Amniotic stem cell (primary cell): ENCODE results near the gene RPL26.
A peak's percentile ranks its signal among the peaks of the same experiment; 100 is the strongest.
"Not testable (repeated sequence)": the region's sequence is repeated elsewhere in the genome, so short reads cannot be mapped to it uniquely, and the experiment has no call there.

Experiments
- DNase-seq: peaks from one replicate; lab custom pipeline; 2025; lab: John Stamatoyannopoulos, UW

RPL26 gene

DNA sequence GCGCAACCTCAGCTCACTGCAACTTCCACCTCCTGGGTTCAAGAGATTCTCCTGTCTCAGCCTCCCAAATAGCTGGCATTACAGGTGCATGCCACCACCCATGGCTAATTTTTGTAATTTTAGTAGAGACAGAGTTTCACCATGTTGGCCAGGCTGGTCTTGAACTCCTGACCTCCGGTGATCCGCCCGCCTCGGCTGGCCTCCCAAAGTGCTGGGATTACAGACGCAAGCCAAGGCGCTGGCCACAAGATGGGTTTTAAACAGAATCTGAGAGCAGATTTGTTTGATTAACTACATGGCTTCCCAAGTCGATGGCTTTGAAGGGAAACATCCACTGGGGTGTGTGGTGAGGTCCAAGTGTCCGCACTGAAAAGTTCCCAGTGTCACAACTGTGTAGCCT lies 11.5 kb upstream of the RPL26 start:
- DNase-seq, result not testable (repeated sequence)

GRCh38 chr17:8393470-8394231 lies 10.7 kb upstream of the RPL26 start:
- no peak for DNase-seq

GRCh38 chr17:8392674-8393469 lies 9.9 kb upstream of the RPL26 start:
- DNase-seq, result no peak

GRCh38 chr17:8392274-8392673 lies 9.3 kb upstream of the RPL26 start:
- DNase-seq, result no peak

DNA sequence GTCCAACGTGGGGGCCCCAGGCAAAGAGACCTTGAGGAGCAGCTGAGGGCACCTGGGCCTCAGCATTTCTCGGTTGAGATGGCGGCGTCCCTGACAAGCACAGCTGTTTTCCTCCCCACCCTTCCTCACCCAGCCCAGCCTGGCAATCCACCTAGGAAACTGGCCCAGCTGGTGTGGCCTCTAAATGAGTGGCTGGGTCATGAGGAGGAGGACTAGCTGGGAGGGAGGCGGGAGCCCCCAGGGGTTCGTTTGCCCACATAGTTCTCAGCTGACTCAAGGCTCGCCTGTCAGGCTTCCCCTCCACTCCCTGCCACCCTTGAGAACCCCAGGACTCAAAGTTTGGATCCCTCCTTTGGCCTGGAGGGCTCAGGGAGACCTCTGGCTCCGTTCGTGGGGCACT lies 8.7 kb upstream of the RPL26 start:
- no peak for DNase-seq

GRCh38 chr17:8387914-8388651 lies 5.1 kb upstream of the RPL26 start:
- no peak for DNase-seq

DNA sequence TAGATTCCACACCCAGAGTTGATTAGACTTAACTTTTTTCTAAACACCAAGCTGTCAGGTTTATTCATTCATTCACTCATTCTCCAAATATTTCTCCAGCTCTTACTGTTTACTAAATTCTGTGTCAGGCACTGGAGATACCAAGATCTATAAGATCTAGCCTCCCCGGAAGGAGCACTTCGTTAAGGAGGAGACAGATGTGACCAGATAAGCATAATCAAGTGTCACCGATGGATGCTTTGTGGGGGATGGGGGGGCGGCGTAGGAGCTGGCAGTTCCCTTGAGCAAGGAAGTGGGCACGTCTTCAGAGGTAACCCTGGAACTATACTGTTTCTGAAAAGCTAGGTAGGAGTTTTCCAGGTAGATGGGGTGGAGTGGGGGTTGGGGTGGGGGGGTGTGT lies 3.8 kb upstream of the RPL26 start:
- DNase-seq, result no peak

DNA sequence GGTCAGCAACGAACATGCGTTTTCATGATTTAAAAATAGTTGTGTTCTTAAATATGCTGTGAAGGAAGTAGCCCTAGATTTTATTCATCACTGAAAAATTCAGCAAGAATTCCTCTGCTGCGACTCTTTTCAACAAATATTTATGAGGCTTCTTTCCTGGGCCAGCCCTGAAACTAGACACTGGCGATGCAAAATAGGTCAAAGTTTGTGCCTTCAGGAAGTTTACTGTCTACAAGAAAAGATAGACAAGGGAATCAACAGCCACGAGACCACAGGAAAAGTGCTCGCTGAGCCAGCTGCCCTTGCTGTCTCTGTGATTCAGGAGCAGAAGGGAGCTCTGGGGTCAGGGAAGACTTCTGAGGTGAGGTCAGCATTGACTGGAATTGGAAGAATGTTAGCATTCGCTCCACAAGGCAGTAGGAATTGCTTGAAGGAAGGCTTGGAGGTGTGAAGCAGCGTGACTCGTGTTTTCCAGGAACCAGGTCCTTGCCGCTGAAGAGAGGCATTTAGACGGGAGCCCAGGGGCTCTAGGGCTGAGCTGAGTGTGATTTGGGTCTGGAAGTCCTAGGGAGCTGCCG lies 1.9 kb upstream of the RPL26 start:
- DNase-seq, result peak; percentile 59

DNA sequence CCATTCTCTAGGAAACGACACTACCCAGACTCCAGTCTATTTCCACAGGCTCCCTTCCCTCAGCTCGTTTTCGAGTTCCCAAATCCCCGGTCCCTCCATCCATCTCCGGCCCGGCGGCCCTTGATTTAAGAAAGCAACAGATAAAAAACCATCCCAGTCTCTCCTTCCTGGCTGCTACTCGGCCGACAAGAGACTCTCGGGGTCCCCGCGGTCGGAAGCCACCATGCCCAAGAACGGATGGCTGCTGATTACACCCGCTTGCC lies 182 bp downstream of the RPL26 start:
- no peak for DNase-seq

DNA sequence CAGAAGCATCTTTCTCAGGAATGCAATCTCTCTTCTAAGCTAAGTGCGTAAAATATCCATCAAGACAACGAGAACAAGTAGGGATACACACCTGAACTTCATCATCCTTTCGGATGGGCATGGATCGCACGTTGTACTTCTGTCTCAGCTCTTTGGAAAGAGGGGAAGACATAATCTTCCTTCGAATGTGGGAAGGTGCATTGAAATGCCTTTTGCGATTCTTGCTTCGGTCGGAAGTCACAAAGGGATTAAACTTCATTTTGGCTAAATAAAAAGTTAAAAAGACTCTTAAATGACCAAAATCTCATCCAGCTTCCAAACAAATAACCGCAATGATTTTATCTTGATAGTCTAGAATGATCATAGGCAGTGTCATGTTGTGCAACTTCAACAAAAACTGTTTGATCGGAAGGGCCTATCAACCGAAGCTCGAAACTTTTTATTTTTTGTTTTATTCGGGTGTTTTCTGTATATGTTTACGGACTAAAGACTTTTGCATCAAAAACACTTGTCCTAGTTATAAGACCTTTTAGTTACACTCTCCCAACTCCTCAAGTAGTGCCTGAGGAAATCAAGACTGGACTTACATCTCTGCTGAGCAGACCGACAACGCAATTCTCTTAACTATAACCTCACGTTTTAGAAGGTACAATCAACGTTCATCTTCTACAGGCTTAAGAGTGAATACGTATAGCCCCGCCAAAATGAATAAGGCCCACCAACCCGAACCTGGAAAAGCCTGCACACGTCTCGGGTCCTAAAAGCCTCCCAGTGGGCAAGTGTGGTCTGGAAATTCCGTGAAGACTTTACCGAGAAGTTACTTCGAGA lies 727 bp downstream of the RPL26 start:
- no peak for DNase-seq

DNA sequence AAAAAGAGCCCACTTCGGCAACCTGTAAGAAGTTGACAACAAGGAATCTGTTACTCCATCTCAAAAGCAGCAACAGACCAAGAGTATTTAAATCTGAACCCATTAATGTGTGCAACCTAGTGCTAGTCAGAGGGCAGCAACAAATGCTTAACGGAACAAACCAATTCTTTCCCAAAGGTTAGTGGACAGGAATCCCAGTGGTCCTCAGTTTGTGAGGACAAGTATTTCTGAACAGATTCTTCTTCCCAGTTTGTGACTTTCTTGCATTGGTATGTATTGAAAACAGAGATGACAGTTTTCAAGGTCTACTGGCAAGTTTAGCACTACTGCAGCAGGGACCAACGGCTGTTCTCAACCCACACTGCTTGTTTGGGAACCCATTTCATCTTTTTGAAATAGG lies 2.9 kb downstream of the RPL26 start:
- no peak for DNase-seq

DNA sequence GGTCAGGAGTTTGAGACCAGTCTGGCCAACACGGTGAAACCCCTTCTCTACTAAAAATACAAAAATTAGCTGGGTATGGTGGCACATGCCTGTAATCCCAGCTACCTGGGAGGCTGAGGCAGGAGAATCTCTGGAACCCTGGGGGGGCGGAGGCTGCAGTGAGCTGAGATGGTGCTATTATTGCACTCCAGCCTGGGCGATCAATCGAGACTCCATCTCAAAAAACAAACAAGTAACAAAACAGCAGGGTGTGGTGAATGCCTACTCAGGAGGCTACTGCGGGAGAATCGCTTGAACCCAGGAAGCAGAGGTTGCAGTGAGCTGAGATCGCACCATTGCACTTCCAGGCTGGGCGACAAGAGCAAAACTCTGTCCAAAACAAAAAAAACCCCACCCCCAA lies 4.9 kb downstream of the RPL26 start:
- DNase-seq, result not testable (repeated sequence)

GRCh38 chr17:8377422-8377821 lies 5.6 kb downstream of the RPL26 start:
- no peak for DNase-seq

DNA sequence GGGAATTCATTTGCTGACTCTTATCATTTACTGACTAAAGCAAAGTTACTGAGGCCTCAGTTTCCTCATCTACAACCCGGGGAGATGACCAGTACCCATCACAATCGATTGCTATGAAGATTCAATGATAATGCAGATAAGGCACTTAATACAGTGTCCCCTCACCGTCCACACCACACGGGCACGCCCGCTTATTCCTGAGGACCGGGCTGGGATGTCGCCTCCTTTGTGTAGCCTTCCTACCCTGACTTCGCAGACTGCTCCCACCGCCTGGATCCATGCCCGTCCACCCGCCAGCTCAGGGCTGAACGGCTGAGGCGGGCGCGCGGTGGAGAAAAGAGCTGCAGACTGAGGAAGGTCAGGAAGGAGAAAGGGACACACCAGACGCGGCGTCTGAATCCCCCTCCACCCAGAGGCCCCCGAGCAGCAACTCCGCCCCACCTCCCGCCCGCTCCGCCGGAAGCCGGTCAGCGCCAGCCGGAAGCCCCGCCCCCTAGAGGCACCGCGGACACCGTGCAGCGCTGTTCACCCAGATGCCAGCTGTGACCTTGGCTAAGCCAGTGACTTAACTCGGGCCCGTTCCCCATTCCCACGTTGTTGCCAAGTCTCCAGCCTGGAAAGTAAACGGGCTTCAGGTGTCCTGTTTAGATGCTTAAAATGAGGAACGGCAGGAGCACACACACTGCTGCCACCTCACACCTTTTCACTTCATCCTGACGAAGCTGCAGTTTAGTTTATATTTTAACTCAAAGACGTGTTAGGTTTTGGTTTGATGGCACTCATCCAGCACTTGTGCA lies 6.5 kb downstream of the RPL26 start, which contains the start of gene KRABD2:
Gene KRABD2 (minus strand): TSS at position 434 of the 797 bp plus-strand sequence.
- peak; percentile 71 for DNase-seq

DNA sequence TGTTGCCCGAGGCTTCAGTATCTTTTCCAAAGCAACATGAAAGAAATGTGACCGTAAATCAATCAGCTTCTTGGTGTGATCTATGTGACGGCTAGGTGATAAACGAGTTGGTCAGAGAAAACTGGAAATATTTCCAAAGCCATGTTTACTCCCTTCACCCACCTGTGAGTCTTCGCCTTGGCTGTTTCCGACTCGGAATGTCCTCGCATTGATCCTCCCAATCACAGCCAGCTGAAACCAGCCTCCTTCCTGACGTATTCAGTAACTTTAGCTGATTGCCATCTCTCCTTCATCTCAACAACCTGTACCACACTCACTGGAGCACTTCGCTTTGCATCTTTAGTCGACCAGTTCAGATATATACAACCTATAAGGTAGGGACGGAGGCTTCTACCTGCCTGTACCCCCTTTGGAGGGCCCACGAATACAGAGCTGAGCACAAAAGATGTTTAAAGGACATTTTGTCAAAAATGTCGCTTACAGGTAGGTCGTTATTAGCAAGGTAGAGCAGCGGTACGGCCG lies 7.2 kb downstream of the RPL26 start:
- no peak for DNase-seq

DNA sequence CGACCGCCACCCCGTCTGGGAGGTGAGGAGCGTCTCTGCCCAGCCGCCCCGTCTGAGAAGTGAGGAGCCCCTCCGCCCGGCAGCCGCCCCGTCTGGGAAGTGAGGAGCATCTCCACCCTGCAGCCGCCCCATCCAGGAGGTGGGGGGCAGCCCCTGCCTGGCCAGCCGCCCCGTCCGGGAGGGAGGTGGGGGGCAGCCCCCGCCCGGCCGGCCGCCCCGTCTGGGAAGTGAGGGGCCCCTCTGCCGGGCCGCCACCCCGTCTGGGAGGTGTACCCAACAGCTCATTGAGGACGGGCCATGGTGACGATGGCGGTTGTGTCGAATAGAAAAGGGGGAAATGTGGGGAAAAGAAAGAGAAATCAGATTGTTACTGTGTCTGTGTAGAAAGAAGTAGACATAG lies 9.1 kb downstream of the RPL26 start:
- not testable (repeated sequence) for DNase-seq

GRCh38 chr17:8372422-8372821 lies 10.6 kb downstream of the RPL26 start:
- no peak for DNase-seq

DNA sequence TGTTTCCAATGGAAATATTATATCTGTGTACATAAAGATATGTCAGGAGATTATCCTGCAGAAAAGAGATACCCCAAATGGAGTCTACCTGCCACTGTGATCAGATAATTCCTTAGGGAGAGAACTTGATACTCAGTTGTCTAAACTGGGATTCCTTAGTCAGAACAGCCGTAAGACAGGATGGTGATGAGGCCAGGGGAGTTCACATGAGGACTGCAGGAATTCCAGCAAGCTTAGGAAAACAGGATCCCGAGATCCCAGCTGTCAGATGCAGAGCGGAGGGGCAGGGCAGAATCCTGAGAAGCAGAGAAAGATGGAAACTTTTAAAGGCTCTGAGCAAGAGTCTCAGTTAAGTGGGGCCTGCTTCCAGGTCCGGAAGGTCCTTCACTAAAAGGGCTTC lies 11.2 kb downstream of the RPL26 start:
- DNase-seq, result no peak

DNA sequence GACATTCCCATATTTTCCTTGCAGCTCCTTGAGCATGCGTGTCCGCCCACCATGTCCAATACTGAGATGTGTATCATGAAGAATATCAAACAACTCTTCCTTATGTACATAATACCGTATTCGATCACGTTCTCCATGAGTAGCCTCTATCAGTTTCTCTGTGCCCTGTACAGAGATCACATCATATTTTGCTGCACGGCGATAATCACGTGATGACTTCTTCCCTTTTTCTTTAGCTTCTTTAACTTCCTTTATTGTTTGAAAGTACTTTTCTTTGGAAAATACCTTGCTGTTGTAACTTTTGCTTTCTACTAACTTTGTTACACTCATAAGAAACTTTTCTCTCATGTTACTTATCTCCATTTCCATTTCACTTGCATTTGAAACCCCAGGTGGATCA lies 13.0 kb downstream of the RPL26 start:
- DNase-seq, result no peak

DNA sequence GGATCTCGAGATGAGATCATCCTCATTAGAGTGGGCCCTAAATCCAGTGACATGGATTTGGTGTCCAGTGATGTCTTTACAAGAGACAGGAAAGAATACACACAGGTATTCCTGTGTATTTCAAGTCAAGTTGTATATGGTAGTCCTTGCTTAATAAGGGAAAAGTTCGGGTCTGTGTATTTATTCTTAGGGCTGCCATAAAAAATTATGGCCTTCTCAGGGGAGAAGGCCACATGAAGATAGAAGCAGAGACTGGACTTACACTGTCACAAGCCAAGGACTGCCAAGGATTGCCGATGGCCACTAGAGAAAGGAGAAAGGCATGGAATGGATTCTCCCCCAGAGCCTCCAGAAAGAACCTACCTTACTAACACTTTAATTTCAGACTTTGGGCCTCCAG lies 14.8 kb downstream of the RPL26 start:
- DNase-seq, result no peak

DNA sequence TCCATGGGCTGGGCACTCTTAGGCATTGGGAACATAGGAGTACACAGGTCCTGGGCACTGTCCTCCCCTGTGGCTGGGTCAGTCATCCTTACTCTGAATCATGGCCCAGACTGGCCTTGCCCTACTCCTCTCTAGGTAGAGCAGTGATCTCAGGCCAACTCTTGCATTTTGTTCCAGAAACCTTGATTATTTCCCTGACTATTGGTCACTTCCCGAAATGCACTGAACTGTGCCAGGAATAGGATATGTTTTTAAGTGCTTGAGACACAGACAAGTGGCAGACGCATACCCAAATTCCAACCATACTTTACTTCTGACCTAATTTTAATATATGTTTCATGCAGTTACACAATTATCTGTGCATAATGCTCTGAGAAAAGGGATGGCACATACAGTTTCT lies 16.8 kb downstream of the RPL26 start:
- peak; percentile 17 for DNase-seq
